NCI-H226 (cell line): Measurements from ENCODE around the gene ATXN1.
"Not testable (repeated sequence)": the region's sequence is repeated elsewhere in the genome, so short reads cannot be mapped to it uniquely, and the experiment has no call there.

Source experiments
- DNase-seq: peaks from one replicate; pipeline ENCODE4 v3.0.0-alpha.2; 2015

Gene ATXN1

GRCh38 chr6:16291739-16292138 lies 469.5 kb downstream of the ATXN1 start:
- no peak for DNase-seq

- DNase-seq = no peak
Observed at GRCh38 chr6:16288163-16288562, 473.1 kb downstream of the ATXN1 start.

DNA sequence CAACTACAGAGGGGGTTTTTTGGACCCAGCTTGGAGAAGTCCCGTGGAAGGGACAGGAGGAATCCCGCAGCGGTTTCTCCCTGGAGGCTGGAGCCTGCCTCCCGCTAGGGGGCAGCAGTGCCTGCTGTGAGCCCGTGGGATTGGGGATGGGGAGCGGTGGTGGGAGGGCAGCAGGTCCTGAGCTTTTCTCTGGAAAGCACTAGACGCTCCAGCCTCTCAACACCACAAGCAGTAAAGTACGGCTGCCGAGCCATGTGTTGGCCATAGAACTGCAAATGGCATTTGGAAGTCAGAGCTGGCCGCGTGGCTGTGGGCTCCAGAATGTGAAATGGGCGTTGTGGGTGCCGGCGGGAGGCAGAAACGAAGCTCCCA lies 475.1 kb downstream of the ATXN1 start:
- no peak for DNase-seq

DNA sequence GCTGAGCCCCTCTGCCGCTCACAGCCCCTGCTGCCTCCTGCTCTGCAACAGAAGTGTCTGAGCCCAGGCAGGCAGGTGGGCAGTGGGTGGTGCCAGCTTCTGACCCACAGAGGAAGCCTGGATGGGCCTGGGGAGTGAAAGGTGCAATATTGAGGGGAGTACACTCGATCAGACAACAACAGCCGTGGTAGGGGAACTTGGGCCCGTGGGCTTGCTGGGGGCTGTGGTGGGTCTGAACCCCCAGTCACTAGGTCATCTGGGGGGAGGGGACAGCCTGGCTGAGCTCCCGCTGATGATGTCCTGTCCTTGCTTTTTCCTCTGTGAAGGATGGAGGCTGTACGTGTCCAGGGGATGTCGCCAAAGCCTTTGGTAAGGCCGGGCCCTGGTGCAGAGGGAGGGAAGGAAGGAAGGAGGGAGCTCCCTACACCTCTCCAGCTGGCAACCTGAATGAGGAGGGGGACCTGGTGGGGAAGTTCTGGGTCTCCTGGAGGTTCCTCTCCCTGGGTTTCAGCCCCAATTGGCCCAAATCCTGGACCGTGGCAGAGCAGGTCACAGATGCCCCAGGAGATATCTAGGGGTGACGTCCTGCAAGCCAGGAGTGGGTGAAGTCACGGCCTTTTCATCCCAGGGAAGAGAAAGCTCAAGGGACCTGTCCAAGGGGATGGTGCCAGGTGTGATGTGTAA lies 475.7 kb downstream of the ATXN1 start:
- DNase-seq = no peak

DNA sequence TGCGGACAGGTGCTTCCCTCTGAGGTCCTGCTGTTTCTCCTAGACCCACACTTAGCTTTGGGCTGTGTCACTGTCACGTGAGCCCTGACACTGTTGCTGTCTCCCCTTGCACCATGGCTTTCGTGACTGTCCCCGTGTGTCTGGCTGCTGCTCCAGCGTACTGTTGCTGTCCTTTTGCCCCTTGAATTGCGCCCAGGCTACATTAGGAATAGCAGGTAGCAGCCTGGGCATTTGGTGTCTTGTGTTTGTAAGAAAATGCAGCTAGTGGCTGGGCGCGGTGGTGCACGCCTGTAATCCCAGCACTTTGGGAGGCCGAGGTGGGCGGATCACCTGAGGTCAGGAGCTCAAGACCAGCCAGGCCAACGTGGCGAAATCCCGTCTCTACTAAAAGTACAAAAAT lies 476.8 kb downstream of the ATXN1 start:
- no peak for DNase-seq

- DNase-seq = no peak
Observed at GRCh38 chr6:16282370-16282769, 478.9 kb downstream of the ATXN1 start.

- DNase-seq = no peak
Observed at GRCh38 chr6:16279243-16279642, 482.0 kb downstream of the ATXN1 start.

- DNase-seq = no peak
Observed at GRCh38 chr6:16278750-16279149, 482.5 kb downstream of the ATXN1 start.

GRCh38 chr6:16278048-16278724 lies 483.1 kb downstream of the ATXN1 start:
- DNase-seq = no peak

DNA sequence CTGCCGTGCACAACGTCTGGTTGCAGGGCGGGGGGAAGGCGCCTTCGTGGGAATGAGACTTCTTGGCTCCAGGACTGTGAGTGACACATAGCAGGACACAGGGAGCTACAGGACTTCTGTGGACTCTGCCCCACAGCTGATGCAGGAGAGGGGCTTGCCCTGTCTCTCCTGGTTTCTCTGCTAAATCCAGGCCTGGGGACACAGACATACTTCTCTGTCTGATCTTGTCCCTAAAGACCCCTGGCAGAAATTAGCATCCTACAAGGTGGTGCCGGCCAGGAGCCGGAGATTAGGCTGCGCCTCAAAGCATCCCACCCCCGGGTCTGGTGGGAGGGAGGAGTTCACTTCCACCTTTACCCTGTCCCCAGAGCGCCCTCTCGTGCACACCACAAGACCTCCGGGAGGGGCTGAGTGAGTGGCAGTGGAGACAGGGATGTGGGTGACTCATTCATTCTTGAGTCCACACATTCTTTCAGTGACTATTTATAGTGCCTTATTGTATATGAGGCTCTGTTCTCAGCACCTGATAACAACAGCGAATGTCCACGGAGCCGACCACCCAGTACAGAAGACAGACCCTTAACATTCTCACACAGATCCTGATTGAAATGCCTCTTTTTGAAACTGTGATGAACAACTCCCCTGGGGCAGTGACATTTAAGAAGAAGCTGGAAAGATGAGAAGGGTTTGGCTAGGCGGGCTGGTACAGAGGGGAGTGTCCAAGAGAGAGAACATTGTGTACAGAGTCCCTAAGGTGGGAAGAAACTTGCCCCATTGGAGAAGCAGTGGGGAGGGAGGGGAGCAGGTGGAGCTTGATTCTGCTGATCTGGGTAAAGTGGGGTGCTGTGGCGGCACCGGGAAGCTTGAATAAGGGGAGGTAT lies 483.9 kb downstream of the ATXN1 start:
- DNase-seq = peak; percentile 88

- no peak for DNase-seq
Observed at GRCh38 chr6:16274885-16275589, 486.2 kb downstream of the ATXN1 start.

DNA sequence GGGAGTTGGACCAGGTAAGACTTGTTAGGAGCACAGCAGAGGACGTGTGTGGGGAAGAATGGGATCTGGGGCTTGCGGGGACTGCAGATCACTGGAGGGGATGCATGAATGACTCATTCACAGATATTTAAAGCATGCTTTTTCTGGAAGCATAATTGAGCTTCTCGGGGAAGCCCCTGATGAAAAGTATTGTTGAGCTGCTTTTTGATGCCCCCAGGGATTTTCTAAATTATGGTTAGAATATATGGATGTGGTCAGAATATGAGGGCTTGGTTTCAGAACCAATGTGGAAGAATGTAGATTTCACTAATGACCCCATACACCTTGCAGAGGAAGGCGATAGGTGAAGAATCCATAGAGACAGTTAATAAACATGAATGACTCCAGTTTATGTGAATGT lies 486.8 kb downstream of the ATXN1 start:
- DNase-seq = no peak

DNA sequence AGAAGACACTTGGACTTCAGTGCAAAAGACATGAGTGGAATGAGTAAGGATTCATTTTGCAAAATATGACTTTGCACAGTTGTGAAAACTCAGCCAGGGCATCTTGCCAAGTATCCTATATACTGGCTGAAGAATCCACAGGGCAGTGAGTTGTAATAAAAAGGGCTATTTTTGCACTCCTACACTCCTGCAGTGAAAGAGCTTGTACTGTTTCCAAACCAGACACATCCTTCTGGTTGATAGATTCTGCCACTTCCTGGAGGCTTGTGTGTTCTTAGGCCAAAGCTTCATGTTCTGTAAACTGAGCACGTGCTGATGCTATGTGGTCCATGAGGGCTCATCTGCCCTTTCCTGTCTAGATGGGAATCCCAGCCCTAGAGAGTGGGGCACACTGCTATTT lies 488.0 kb downstream of the ATXN1 start:
- peak; percentile 4 for DNase-seq

DNA sequence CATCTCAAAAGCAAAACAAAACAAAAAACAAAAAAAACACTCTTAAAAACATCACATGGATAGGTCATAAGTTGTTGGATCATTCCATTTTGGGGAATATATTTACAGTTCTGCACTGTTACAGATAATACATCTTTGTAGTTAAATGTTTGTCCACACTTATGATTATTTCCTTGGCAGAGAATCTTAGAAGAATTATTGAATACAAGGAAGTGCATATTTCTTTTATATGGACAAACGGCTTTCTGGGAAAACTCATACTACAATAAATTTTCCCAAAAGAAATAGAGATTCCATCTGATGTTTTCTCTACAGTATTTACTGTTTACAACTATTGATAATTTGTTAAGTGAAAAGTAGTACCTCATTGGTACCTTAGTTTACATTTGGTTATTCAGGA lies 489.1 kb downstream of the ATXN1 start:
- DNase-seq = no peak

DNA sequence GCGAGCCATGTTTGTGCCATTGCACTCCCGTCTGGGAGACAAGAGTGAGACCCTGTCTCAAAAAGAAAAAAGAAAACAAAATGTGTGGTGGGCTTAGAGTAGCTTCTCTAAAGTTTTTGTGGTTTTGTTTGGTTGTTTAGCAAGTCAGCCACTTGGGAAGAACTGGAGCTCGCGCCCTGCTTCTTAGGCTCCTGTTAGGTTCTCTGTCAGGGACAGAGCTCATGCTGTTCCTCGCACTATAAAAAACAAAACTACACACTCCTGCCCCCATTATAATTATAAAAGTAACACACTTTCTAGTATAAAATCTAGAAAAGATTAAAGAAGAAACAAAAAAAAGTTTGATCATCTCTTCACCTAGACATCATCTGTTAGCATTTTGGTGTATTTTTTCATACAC lies 489.8 kb downstream of the ATXN1 start:
- DNase-seq = no peak

GRCh38 chr6:16270178-16270794 lies 491.0 kb downstream of the ATXN1 start:
- DNase-seq = no peak

DNA sequence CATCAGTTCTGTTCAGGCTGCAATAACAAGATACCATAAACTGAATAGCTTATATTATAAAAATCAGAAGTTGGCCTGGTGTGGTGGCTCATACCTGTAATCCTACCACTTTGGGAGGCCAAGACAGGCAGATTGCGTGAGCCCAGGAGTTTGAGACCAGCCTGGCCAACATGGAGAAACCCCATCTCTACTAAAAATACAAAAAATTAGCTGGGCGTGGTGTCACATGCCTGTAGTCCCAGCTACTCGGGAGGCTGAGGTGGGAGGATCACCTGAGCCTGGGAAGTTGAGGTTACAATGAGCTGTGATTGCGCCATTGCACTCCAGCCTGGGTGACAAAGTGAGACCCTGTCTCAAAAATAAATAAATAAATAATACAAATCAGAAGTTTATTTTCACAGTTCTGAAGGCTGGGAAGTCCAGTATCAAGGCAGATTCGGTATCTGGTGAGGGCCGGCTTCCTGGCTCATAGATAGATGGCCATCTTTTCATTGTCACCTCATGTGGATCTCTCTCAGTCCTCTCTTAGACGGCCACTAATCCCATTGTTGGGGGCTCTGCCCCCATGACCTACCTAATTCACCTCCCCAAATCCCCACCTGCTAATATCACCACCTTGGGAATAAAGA lies 491.7 kb downstream of the ATXN1 start:
- not testable (repeated sequence) for DNase-seq

GRCh38 chr6:16267428-16268263 lies 493.6 kb downstream of the ATXN1 start:
- DNase-seq = no peak

GRCh38 chr6:16265351-16266341 lies 495.6 kb downstream of the ATXN1 start:
- DNase-seq = no peak

GRCh38 chr6:16264785-16265184 lies 496.5 kb downstream of the ATXN1 start:
- DNase-seq = no peak
